Mesendoderm (in vitro differentiated cells): ENCODE measurements around the gene RINL.

Experiments
- DNase-seq: peaks from one replicate; pipeline ENCODE4 v3.0.0; 2013
- H2AK5ac ChIP-seq: 2 replicates; pipeline ENCODE4 v1.6.1; 2013; ENCODE audit warnings: low read length, inconsistent platforms
- H2BK120ac ChIP-seq: 2 replicates; pipeline ENCODE4 v1.6.1; 2013; ENCODE audit warnings: low read depth, mild to moderate bottlenecking, low read length, moderate library complexity, mixed read lengths
- H2BK15ac ChIP-seq: replicated peaks from 2 replicates; pipeline ENCODE4 v1.6.1; 2013; ENCODE audit warnings: low read depth, mild to moderate bottlenecking, moderate library complexity
- H2BK5ac ChIP-seq: 2 replicates; pipeline ENCODE4 v1.6.1; 2013; ENCODE audit warnings: low read length, inconsistent platforms
- H3K18ac ChIP-seq: 2 replicates; pipeline ENCODE4 v1.6.1; 2013; ENCODE audit warnings: mild to moderate bottlenecking, low read length, mixed read lengths
- H3K23ac ChIP-seq: one replicate; pipeline ENCODE4 v1.6.1; 2013; ENCODE audit warnings: low read length
- H3K27ac ChIP-seq: 2 replicates; pipeline ENCODE4 v1.5.1; 2013; ENCODE audit warnings: low read depth, mild to moderate bottlenecking, inconsistent platforms, low read length, moderate library complexity
- H3K27me3 ChIP-seq: 2 replicates; pipeline ENCODE4 v1.6.1; 2013; ENCODE audit warnings: low read length, control low read depth, mild to moderate bottlenecking, inconsistent platforms; ENCODE audit not compliant: insufficient read depth, poor library complexity
- H3K36me3 ChIP-seq: 2 replicates; pipeline ENCODE4 v1.6.1; 2013; ENCODE audit warnings: low read length, inconsistent platforms; ENCODE audit not compliant: control insufficient read depth, insufficient read depth
- H3K4ac ChIP-seq: one replicate; pipeline ENCODE4 v1.6.1; 2013; ENCODE audit warnings: low read depth, mild to moderate bottlenecking, low read length, moderate library complexity
- H3K4me1 ChIP-seq: 2 replicates; pipeline ENCODE4 v1.6.1; 2013; ENCODE audit warnings: low read depth, low read length, inconsistent platforms; ENCODE audit not compliant: control insufficient read depth
- H3K4me2 ChIP-seq: 2 replicates; pipeline ENCODE4 v1.6.1; 2013; ENCODE audit warnings: low read length
- H3K4me3 ChIP-seq: 2 replicates; pipeline ENCODE4 v1.5.1; 2013; ENCODE audit warnings: mild to moderate bottlenecking, low read length
- H3K56ac ChIP-seq: one replicate; pipeline ENCODE4 v1.6.1; 2013; ENCODE audit warnings: low read length
- H3K79me1 ChIP-seq: 2 replicates; pipeline ENCODE4 v1.6.1; 2013; ENCODE audit warnings: low read length, inconsistent platforms
- H3K79me2 ChIP-seq: 2 replicates; pipeline ENCODE4 v1.6.1; 2013; ENCODE audit warnings: mild to moderate bottlenecking, low read length; ENCODE audit not compliant: control insufficient read depth, insufficient read depth
- H3K9ac ChIP-seq: 2 replicates; pipeline ENCODE4 v1.6.1; 2013; ENCODE audit warnings: low read length, inconsistent platforms
- H4K5ac ChIP-seq: one replicate; pipeline ENCODE4 v1.6.1; 2013; ENCODE audit warnings: low read length
- H4K8ac ChIP-seq: one replicate; pipeline ENCODE4 v1.6.1; 2013; ENCODE audit warnings: low read depth, mild to moderate bottlenecking, control low read depth, low read length, moderate library complexity
- WGBS: extraction: QIAGEN DNeasy Blood & Tissue Kit; methylation state at CpG from one replicate; pipeline ENCODE4 v1.1.7; 2013; ENCODE audit warnings: low lambda C conversion rate, missing lambda C conversion rate; ENCODE audit not compliant: insufficient coverage; ENCODE audit errors: extremely low coverage; 5-methylcytosine and 5-hydroxymethylcytosine counted together

RINL gene

DNA sequence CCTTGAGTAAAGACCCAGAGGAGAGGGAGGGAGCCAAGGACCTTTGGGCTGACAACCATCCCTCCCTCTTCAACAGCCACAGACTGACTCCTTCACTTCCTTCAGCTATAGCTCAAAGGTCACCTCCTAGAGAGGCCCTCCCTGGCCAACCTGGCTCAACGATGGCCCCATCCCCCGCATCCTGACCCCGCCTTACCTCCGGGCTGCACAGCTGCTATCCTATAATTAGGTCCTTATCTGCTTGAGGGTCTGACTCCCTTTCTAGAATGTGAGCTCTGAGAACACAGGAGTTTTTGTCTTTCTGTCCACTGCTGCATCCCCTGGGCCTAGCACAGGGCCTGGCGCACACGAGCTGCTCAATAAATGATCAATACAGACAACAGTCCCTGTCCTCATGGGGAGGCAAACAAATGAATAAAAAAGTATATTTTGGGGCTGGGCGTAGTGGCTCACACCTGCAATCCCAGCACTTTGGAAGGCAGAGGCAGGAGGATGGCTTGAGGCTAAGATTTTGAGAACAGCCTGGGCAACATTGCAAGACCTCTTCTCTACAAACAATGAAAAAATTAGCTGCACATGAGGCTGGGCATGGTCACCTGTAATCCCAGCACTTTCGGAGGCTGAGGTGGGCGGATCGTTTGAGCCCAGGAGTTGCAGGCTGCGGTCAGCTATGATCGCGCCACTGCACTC, 58.7 kb downstream of the RINL start:
- Histone ChIP-seq H3K4ac (no peak overlapping the region), H3K18ac (no peak overlapping the region), H3K4me2 (no peak overlapping the region), H3K4me3 (no peak overlapping the region), H3K79me1 (no peaks in the 10 kb centered on the region), H3K79me2 (no peaks in the 10 kb centered on the region), H2BK120ac (no peak overlapping the region), H3K27ac (no peak overlapping the region), H4K5ac (no peak overlapping the region), H3K23ac (no peak overlapping the region), H3K56ac (no peak overlapping the region), H3K27me3 (no peaks in the 10 kb centered on the region), H2BK15ac (no peak overlapping the region), H3K4me1 (no peaks in the 10 kb centered on the region), H4K8ac (no peak overlapping the region), H2BK5ac (no peak overlapping the region), H2AK5ac (no peak overlapping the region), H3K9ac (no peak overlapping the region), H3K36me3 (no peaks in the 10 kb centered on the region)
- DNase-seq = no peak
- no CpG with 5 or more reads among the region's 13 CpGs for WGBS
